ENCODE results near the gene YJEFN3. TPM values are rescaled to one million over a fixed set of nuclear protein-coding genes. Genes with fewer than 3 reads are reported as not detected.

Gene YJEFN3
- total RNA-seq, 2 donors from 2014 or later = 8.1 to 19.3 TPM

- Histone ChIP-seq H3K4me1 (replicated peaks) (no peaks in the 10 kb centered on the region), H3K9me3 (no peaks in the 10 kb centered on the region), H3K27ac (no peak overlapping the region), H3K36me3 (no peaks in the 10 kb centered on the region), H3K27me3 (replicated peaks; ENCODE audit: insufficient read depth) (no peaks in the 10 kb centered on the region), H3K4me3 (no peak overlapping the region)
- no peak for TF ChIP-seq CTCF (IDR thresholded peaks at IDR 0.05)
- no peak for TF ChIP-seq POLR2A (IDR thresholded peaks at IDR 0.05)
- TF ChIP-seq POLR2AphosphoS5 (IDR thresholded peaks at IDR 0.05) = no peak
- WGBS = 92% methylated on average over 13 of the region's 17 CpGs
- no peak for DNase-seq (ENCODE audit: low spot score)
- intact Hi-C loops (cut with DNase I) = no loop called here
Measured at GRCh38 chr19:19563348-19563848, 34.7 kb downstream of the YJEFN3 start.

GRCh38 chr19:19566306-19566705 lies 37.6 kb downstream of the YJEFN3 start:
- no peaks in the 10 kb centered on the region for H3K36me3 ChIP-seq
- intact Hi-C loops (cut with DNase I) = no loop called here
- no peak overlapping the region for H3K4me3 ChIP-seq
- no peak overlapping the region for H3K27ac ChIP-seq
- TF ChIP-seq POLR2A (IDR thresholded peaks at IDR 0.05) = no peak
- no peak for TF ChIP-seq POLR2AphosphoS5 (IDR thresholded peaks at IDR 0.05)
- TF ChIP-seq CTCF (IDR thresholded peaks at IDR 0.05) = no peak
- H3K4me1 ChIP-seq (replicated peaks) = no peaks in the 10 kb centered on the region
- WGBS = 85% methylated on average over 7 of the region's 7 CpGs
- DNase-seq (ENCODE audit: low spot score) = no peak
- H3K27me3 ChIP-seq (replicated peaks; ENCODE audit: insufficient read depth) = no peaks in the 10 kb centered on the region
- H3K9me3 ChIP-seq = no peaks in the 10 kb centered on the region

GRCh38 chr19:19567391-19567790 lies 38.7 kb downstream of the YJEFN3 start:
- Histone ChIP-seq H3K27me3 (replicated peaks; ENCODE audit: insufficient read depth) (no peaks in the 10 kb centered on the region), H3K4me3 (no peak overlapping the region), H3K36me3 (no peaks in the 10 kb centered on the region), H3K4me1 (replicated peaks) (no peaks in the 10 kb centered on the region), H3K9me3 (no peaks in the 10 kb centered on the region), H3K27ac (no peak overlapping the region)
- intact Hi-C loops (cut with DNase I) = no loop called here
- WGBS = 81% methylated on average over 3 of the region's 3 CpGs
- TF ChIP-seq POLR2AphosphoS5 (IDR thresholded peaks at IDR 0.05) = no peak
- no peak for TF ChIP-seq CTCF (IDR thresholded peaks at IDR 0.05)
- TF ChIP-seq POLR2A (IDR thresholded peaks at IDR 0.05) = no peak
- no peak for DNase-seq (ENCODE audit: low spot score)

GRCh38 chr19:19568802-19569756 lies 40.4 kb downstream of the YJEFN3 start:
- Histone ChIP-seq H3K27ac (no peak overlapping the region), H3K36me3 (no peaks in the 10 kb centered on the region), H3K4me3 (no peak overlapping the region), H3K9me3 (no peaks in the 10 kb centered on the region), H3K4me1 (replicated peaks) (no peaks in the 10 kb centered on the region), H3K27me3 (replicated peaks; ENCODE audit: insufficient read depth) (no peaks in the 10 kb centered on the region)
- WGBS = 88% methylated on average over 25 of the region's 25 CpGs
- intact Hi-C loops (cut with DNase I) = no loop called here
- no peak for DNase-seq (ENCODE audit: low spot score)
- no peak for TF ChIP-seq CTCF (IDR thresholded peaks at IDR 0.05)
- TF ChIP-seq POLR2AphosphoS5 (IDR thresholded peaks at IDR 0.05) = no peak
- TF ChIP-seq POLR2A (IDR thresholded peaks at IDR 0.05) = no peak

All from prostate gland (tissue), 2 donors.